Endothelial cell of umbilical vein (primary cell): ENCODE measurements around the gene CLPX. TPM values are rescaled to one million over a fixed set of nuclear protein-coding genes. Genes with fewer than 3 reads are reported as not detected.

Experiments
- BruUV-seq: library from RNA; stranded (reverse); fragments of 400-500 nt; replicated peaks from 2 replicates; lab custom pipeline; 2021; lab: Mats Ljungman, UMichigan
- CTCF ChIA-PET: fragments of 300-600, 350-600 bp; sonication (Branson Sonifier 250); formaldehyde crosslinking; loops from one replicate; lab custom pipeline; 2021; ENCODE audit warnings: antibody characterized with exemption, inconsistent platforms; lab: Charles Lee
- POLR2A ChIA-PET: fragments of 300-600, 350-600 bp; sonication (Branson Sonifier 250); formaldehyde crosslinking; loops from one replicate; lab custom pipeline; 2021; ENCODE audit warnings: antibody characterized with exemption, inconsistent platforms; lab: Charles Lee
- DNase-seq: peaks from one replicate; pipeline ENCODE4 v3.0.0-alpha.2; 2011; ENCODE audit warnings: low read depth, low spot score
- FAIRE-seq: peaks from 2 replicates; lab custom pipeline; 2011; peaks lifted over from hg19 to GRCh38; lab: Jason Lieb, UNC
- H2AFZ ChIP-seq: 2 replicates; pipeline ENCODE4 v1.6.0; 2012; ENCODE audit warnings: low read depth, low read length, control low read depth, inconsistent platforms
- H3K27ac ChIP-seq: 2 replicates; pipeline ENCODE4 v1.5.1; 2011; ENCODE audit warnings: low read depth, mild to moderate bottlenecking, control low read depth, low read length, moderate library complexity; ENCODE audit not compliant: insufficient read depth
- H3K27me3 ChIP-seq, 2 experiments: 2 replicates each; pipeline versions ENCODE4 v1.6.0 to v1.6.1; 2011; ENCODE audit warnings: low read length in 2 of 2, mixed read lengths in 1 of 2; ENCODE audit not compliant: control insufficient read depth in 2 of 2, insufficient read depth in 2 of 2
- H3K36me3 ChIP-seq, 2 experiments: 2 replicates in 1 of 2; 3 replicates in 1 of 2; pipeline ENCODE4 v1.5.1; 2011; ENCODE audit warnings: low read length in 2 of 2, mild to moderate bottlenecking in 1 of 2, moderate library complexity in 1 of 2; ENCODE audit not compliant: control insufficient read depth in 2 of 2, insufficient read depth in 2 of 2; ENCODE audit errors: extremely low read depth in 1 of 2
- H3K4me1 ChIP-seq: 3 replicates; pipeline ENCODE4 v1.5.1; 2011; ENCODE audit warnings: mild to moderate bottlenecking, low read length; ENCODE audit not compliant: control insufficient read depth, insufficient read depth; ENCODE audit errors: extremely low read depth
- H3K4me2 ChIP-seq: 2 replicates; pipeline ENCODE4 v1.6.1; 2011; ENCODE audit warnings: low read length, control low read depth, mixed read lengths; ENCODE audit not compliant: insufficient read depth
- H3K4me3 ChIP-seq, 3 experiments: fragments of 200-600 bp in 1 of 3; sonication (generic), shearing (Covaris generic) in 1 of 3; replicated peaks in 1 of 3; 2 replicates each; pipeline ENCODE4 v1.5.1; 2011 to 2016; ENCODE audit warnings: control low read depth in 3 of 3, low read length in 3 of 3, mild to moderate bottlenecking in 2 of 3, inconsistent platforms in 1 of 3, low read depth in 1 of 3, moderate library complexity in 1 of 3; ENCODE audit not compliant: insufficient read depth in 1 of 3
- H3K79me2 ChIP-seq: 2 replicates; pipeline ENCODE4 v1.6.0; 2012; ENCODE audit warnings: low read length, inconsistent platforms; ENCODE audit not compliant: control insufficient read depth, insufficient read depth
- H3K9ac ChIP-seq: replicated peaks from 2 replicates; pipeline ENCODE3; 2011; ENCODE audit warnings: low read length, control low read depth; ENCODE audit not compliant: insufficient read depth; ENCODE audit errors: extremely low read depth
- H3K9me1 ChIP-seq: replicated peaks from 3 replicates; pipeline ENCODE4 v1.6.0; 2011; ENCODE audit warnings: mild to moderate bottlenecking, low read length; ENCODE audit not compliant: control insufficient read depth, insufficient read depth; ENCODE audit errors: extremely low read depth
- H3K9me3 ChIP-seq: replicated peaks from 2 replicates; pipeline ENCODE4 v1.5.1; 2012; ENCODE audit warnings: low read length, inconsistent platforms; ENCODE audit not compliant: control insufficient read depth, insufficient read depth
- H4K20me1 ChIP-seq: replicated peaks from 2 replicates; pipeline ENCODE3; 2011; ENCODE audit warnings: mild to moderate bottlenecking, low read length; ENCODE audit not compliant: control insufficient read depth, insufficient read depth; ENCODE audit errors: extremely low read depth
- EZH2 ChIP-seq: IDR thresholded peaks from 2 replicates; pipeline ENCODE4 v1.6.1; 2012; ENCODE audit warnings: borderline replicate concordance, low read depth, mild to moderate bottlenecking, moderate library complexity, low read length, inconsistent platforms; ENCODE audit not compliant: severe bottlenecking
- FOS ChIP-seq: IDR thresholded peaks from 2 replicates; pipeline ENCODE4 v1.6.1; 2011; ENCODE audit warnings: mild to moderate bottlenecking, low read length, moderate library complexity, borderline replicate concordance; ENCODE audit not compliant: insufficient read depth
- GATA2 ChIP-seq: IDR thresholded peaks from 2 replicates; pipeline ENCODE4 v1.7.0; 2011; ENCODE audit warnings: low read depth, mild to moderate bottlenecking, moderate library complexity, mixed read lengths, low read length; ENCODE audit not compliant: insufficient read length, insufficient read depth
- JUN ChIP-seq: IDR thresholded peaks from 2 replicates; pipeline ENCODE4 v1.6.1; 2011; ENCODE audit warnings: borderline replicate concordance, low read depth; ENCODE audit not compliant: insufficient read length, insufficient read depth
- MAX ChIP-seq: IDR thresholded peaks from 2 replicates; pipeline ENCODE4 v1.6.1; 2011; ENCODE audit not compliant: insufficient read depth, insufficient read length
- POLR2A ChIP-seq: IDR thresholded peaks from 2 replicates; pipeline ENCODE4 v1.6.1; 2012; ENCODE audit warnings: low read depth, mild to moderate bottlenecking, control low read depth, low read length
- POLR2AphosphoS5 ChIP-seq: IDR thresholded peaks from 2 replicates; pipeline ENCODE4 v1.6.1; 2012; ENCODE audit warnings: low read depth, mild to moderate bottlenecking, control low read depth, low read length, moderate library complexity; ENCODE audit not compliant: insufficient read depth
- dilution Hi-C: fragments of 300-500 bp; cut with MboI; formaldehyde crosslinking; loops from one replicate; pipeline ENCODE4 v1.15.0; 2019; ENCODE audit warnings: low sequenced_read_pairs; ENCODE audit not compliant: extremely low pct_ligation_motif_present
- intact Hi-C: fragments of 100-400 bp; cut with micrococcal nuclease; formaldehyde crosslinking; loops from one replicate; pipeline ENCODE4 v1.10.0; 2022
- polyA plus RNA-seq, 4 experiments: library from polyadenylated mRNA; depleted of rRNA in 3 of 4; stranded (reverse) in 3 of 4; unstranded in 1 of 4; fragments of >200 nt; gene quantifications; 2 replicates each; pipeline versions ENCODE4 v1.2.1 to v1.2.3, GENCODE V29; 2011 to 2012; ENCODE audit warnings: missing spikeins in 1 of 4
- total RNA-seq: library from RNA; stranded (reverse); gene quantifications from 2 replicates; pipeline ENCODE4 v1.2.3, GENCODE V29; 2021

CLPX gene
- total and polyA plus RNA-seq, 2 donors (not counting 3 experiments of a cell fraction or from before 2014, with no cell fraction given), result 11.1 to 41.4 TPM

GRCh38 chr15:65184305-65184867, 756 bp downstream of the CLPX start:
- H3K4me1 ChIP-seq, result peaks cover 9% of the 10 kb centered on the region
- DNase-seq (peak; percentile 79), FAIRE-seq (peak; percentile 81)
- peaks cover 50% of the 10 kb centered on the region for H3K79me2 ChIP-seq
- H3K4me2 ChIP-seq, result peak overlapping the region; percentile 98
- H3K27me3 ChIP-seq, result no peaks in the 10 kb centered on the region
- H3K4me3 ChIP-seq, result peak overlapping the region; percentile 94 to 96 (median 96)
- no peak for TF ChIP-seq FOS
- TF ChIP-seq EZH2, result no peak
- TF ChIP-seq POLR2AphosphoS5, result peak; percentile 32
- peak; percentile 49 for TF ChIP-seq POLR2A
- TF ChIP-seq JUN, result no peak
- TF ChIP-seq MAX, result no peak
- TF ChIP-seq GATA2, result no peak
- dilution Hi-C loops, result no loop called here
- peak overlapping the region; percentile 92 for H3K9ac ChIP-seq
- H4K20me1 ChIP-seq, result no peaks in the 10 kb centered on the region
- H3K27ac ChIP-seq, result peak overlapping the region; percentile 73
- intact Hi-C loops, result loop anchor here (1.0 to 2.0 kb wide), 2 partner anchors 51 to 120 kb away; partner anchors contain the start of genes PDCD7 and RNU5B-1
- H3K9me1 ChIP-seq, result no peaks in the 10 kb centered on the region
- CTCF ChIA-PET, result interaction anchor here (2.2 kb wide), 1 partner anchor 87 kb away, joined by 12 read pairs; no protein-coding TSS in a partner anchor
- POLR2A ChIA-PET, result interaction anchor here (0.6 to 1.7 kb wide), 3 partner anchors 74 to 120 kb away, joined by 4 to 19 read pairs (median 5); partner anchors contain the start of gene RNU5B-1
- no TSS peak for BruUV-seq
- peak overlapping the region; percentile 76 for H2AFZ ChIP-seq
- H3K36me3 ChIP-seq, result peaks cover 0 to 2% of the 10 kb centered on the region in 2 experiments
- no peaks in the 10 kb centered on the region for H3K9me3 ChIP-seq
